Effector memory CD4-positive, alpha-beta T cell (primary cell): Measurements from ENCODE around the gene JPH2.

ENCODE experiments used
- DNase-seq, 3 donors: peaks; one replicate each; pipeline ENCODE4 v3.0.0-alpha.2; 2020
- H3K27ac ChIP-seq: 2 replicates; pipeline ENCODE4 v1.7.0; 2013; ENCODE audit warnings: mild to moderate bottlenecking, low read length, moderate library complexity; ENCODE audit not compliant: insufficient read depth, poor library complexity, severe bottlenecking
- H3K27me3 ChIP-seq: replicated peaks from 2 replicates; pipeline ENCODE4 v1.7.0; 2013; ENCODE audit warnings: mild to moderate bottlenecking, low read length; ENCODE audit not compliant: insufficient read depth, control insufficient read depth, poor library complexity, severe bottlenecking
- H3K36me3 ChIP-seq: 2 replicates; pipeline ENCODE4 v1.7.0; 2013; ENCODE audit warnings: mild to moderate bottlenecking, low read length, moderate library complexity; ENCODE audit not compliant: control insufficient read depth, insufficient read depth
- H3K4me1 ChIP-seq: 2 replicates; pipeline ENCODE4 v1.7.0; 2013; ENCODE audit warnings: low read length, mild to moderate bottlenecking; ENCODE audit not compliant: control insufficient read depth, insufficient read depth, poor library complexity, severe bottlenecking
- H3K4me3 ChIP-seq: 2 replicates; pipeline ENCODE4 v1.7.0; 2013; ENCODE audit warnings: low read length, low read depth, mild to moderate bottlenecking; ENCODE audit not compliant: insufficient read depth, poor library complexity, severe bottlenecking
- H3K9me3 ChIP-seq: 2 replicates; pipeline ENCODE4 v1.7.0; 2013; ENCODE audit warnings: mild to moderate bottlenecking, low read length, moderate library complexity; ENCODE audit not compliant: control insufficient read depth

The JPH2 gene

GRCh38 chr20:44166477-44166876, 20.5 kb downstream of the JPH2 start:
- DNase-seq, result no peak
- Histone ChIP-seq H3K27me3 (peaks cover 3% of the 10 kb centered on the region), H3K36me3 (no peaks in the 10 kb centered on the region), H3K27ac (no peak overlapping the region), H3K4me1 (no peaks in the 10 kb centered on the region), H3K4me3 (no peak overlapping the region), H3K9me3 (no peaks in the 10 kb centered on the region)

- no peaks in the 10 kb centered on the region for H3K9me3 ChIP-seq
- H3K36me3 ChIP-seq, result no peaks in the 10 kb centered on the region
- H3K4me1 ChIP-seq, result no peaks in the 10 kb centered on the region
- H3K27me3 ChIP-seq, result peaks cover 3% of the 10 kb centered on the region
- no peak overlapping the region for H3K4me3 ChIP-seq
- no peak for DNase-seq
- H3K27ac ChIP-seq, result no peak overlapping the region
These were observed 21.0 kb downstream of the JPH2 start for GRCh38 chr20:44166008-44166407.

DNA sequence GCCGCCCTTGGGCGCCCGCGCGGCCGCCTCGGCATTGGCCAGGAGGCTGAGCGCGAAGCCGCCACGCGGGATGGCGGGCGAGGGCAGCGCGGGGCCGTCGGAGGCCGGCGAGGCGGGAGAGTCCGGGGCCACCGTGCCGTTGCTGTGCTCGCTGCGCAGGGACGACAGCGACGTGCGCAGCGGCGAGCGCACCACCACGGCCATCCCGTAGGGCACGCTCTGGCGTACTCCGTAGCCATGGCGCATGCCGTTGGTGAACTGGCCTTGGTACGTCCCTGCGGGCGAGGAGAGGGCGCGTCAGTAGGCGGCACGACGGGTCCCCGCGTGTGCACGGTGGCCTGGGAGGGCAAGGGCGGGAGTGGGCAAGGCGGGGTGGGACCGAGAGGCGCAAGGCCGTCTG, 26.9 kb downstream of the JPH2 start:
- no peak overlapping the region for H3K4me3 ChIP-seq
- DNase-seq, result no peak
- H3K4me1 ChIP-seq, result no peaks in the 10 kb centered on the region
- H3K9me3 ChIP-seq, result no peaks in the 10 kb centered on the region
- no peaks in the 10 kb centered on the region for H3K27me3 ChIP-seq
- no peak overlapping the region for H3K27ac ChIP-seq
- H3K36me3 ChIP-seq, result no peaks in the 10 kb centered on the region

DNA sequence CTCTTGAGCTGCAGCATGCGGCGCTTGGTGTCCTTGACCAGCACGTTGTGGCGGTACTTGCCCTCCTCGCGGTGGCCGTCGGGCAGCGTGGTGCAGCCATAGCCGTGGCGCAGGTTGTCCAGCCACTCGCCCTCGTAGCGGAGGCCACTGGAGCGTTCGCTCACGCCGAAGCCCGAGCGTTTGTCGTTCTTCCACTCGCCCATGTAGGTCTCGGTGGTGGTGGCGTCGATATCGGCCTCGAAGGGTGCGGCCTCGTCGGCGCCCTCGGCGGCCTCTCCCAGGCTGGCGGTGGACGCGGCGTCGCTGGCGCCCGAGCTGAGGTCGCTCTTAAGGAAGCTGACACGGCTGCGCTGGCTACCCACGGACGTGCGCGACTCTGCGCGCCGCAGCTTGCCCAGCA, 27.3 kb downstream of the JPH2 start:
- H3K4me1 ChIP-seq, result no peaks in the 10 kb centered on the region
- no peaks in the 10 kb centered on the region for H3K27me3 ChIP-seq
- H3K9me3 ChIP-seq, result no peaks in the 10 kb centered on the region
- no peak overlapping the region for H3K4me3 ChIP-seq
- H3K27ac ChIP-seq, result no peak overlapping the region
- no peak for DNase-seq
- H3K36me3 ChIP-seq, result no peaks in the 10 kb centered on the region

GRCh38 chr20:44159125-44159524, 27.9 kb downstream of the JPH2 start:
- no peak overlapping the region for H3K4me3 ChIP-seq
- no peaks in the 10 kb centered on the region for H3K27me3 ChIP-seq
- H3K36me3 ChIP-seq, result no peaks in the 10 kb centered on the region
- DNase-seq, result no peak
- no peaks in the 10 kb centered on the region for H3K9me3 ChIP-seq
- no peak overlapping the region for H3K27ac ChIP-seq
- H3K4me1 ChIP-seq, result no peaks in the 10 kb centered on the region

DNA sequence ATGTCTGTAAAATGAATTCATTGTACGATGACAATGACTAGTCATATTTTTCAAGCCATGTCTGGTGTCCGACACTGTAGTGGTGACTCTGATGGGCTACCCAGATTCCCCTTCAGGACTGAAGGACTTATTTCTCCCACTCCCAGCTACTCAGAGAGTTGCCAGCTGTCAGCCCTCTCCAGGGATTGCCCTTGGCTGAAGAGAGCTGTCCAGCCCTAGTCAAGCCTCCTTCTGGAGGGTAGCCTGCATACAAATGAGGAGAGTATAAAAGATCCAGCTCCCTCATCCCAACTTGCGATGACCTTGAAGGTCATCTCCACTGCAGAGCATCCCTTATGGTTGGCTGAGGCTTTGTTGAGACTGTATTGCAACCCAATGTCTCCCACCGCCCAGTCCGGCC, 29.9 kb downstream of the JPH2 start:
- Histone ChIP-seq H3K27ac (no peak overlapping the region), H3K27me3 (no peaks in the 10 kb centered on the region), H3K36me3 (no peaks in the 10 kb centered on the region), H3K4me1 (peaks cover 4% of the 10 kb centered on the region), H3K9me3 (no peaks in the 10 kb centered on the region), H3K4me3 (no peak overlapping the region)
- no peak for DNase-seq

GRCh38 chr20:44154521-44155001, 32.4 kb downstream of the JPH2 start:
- Histone ChIP-seq H3K27ac (no peak overlapping the region), H3K4me3 (no peak overlapping the region), H3K36me3 (no peaks in the 10 kb centered on the region), H3K27me3 (no peaks in the 10 kb centered on the region), H3K4me1 (peaks cover 4% of the 10 kb centered on the region), H3K9me3 (no peaks in the 10 kb centered on the region)
- no peak for DNase-seq

DNA sequence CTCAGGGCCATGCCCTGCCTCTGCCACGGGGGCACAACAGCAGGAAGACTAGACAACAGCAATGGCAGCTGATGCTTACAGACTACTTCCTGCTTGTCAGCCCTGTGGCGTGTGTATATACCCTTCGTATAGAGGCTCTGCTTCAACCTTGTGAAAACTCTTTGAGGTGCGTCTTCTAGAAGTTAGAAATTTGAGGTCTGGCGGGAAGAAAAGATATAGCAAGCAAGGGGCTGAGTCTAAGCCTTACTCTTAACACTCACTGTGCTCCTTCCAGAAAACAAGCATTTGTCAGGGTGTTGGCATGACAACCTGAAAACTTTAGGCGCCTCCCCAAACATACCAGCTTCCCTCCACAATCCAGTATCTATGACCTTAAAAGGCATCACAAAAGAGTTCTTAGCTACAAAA, 33.3 kb downstream of the JPH2 start:
- Histone ChIP-seq H3K27me3 (no peaks in the 10 kb centered on the region), H3K9me3 (no peaks in the 10 kb centered on the region), H3K4me3 (no peak overlapping the region), H3K4me1 (peaks cover 4% of the 10 kb centered on the region), H3K27ac (peak overlapping the region; percentile 63), H3K36me3 (no peaks in the 10 kb centered on the region)
- peak in 1 of 3 donors; percentile 20 for DNase-seq

DNA sequence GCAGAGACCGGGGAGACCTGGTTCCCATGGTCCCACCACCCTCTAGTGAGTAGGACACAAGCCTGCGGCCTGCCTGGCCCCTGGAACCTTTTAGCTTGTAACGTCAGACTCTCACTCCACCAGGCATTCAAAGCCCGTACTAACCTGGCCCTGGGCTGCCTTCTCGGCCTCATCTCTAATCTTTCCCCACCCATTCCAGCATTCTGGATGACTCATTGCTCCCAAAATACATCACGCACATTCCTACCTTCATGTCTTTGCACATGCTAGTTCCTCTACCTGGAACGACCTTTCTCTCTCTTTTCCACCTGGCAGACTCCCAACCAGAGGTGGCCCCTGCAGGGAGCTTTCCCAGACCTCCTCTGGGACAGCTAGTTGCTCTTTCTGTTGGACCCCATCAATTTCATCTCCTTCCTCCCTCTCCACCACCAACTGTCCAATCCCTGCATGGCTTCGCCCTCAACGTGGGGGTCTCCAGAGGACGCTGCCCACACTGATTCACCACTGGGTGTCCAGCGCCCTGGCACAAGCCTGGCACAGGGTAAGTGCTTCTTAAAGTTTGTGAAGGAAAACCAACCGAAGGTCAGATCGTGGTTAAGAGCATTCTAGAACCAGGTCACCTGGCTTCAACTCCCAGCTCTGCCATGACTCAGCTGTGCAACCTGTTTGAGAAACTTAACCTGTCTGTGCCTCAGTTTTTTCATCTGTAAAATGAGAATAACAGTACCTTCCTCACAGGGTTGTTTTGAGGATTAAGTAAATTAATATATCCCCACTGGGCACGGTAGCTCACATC, 35.2 kb downstream of the JPH2 start:
- peaks cover 4% of the 10 kb centered on the region for H3K4me1 ChIP-seq
- no peaks in the 10 kb centered on the region for H3K27me3 ChIP-seq
- no peaks in the 10 kb centered on the region for H3K36me3 ChIP-seq
- H3K27ac ChIP-seq, result no peak overlapping the region
- H3K4me3 ChIP-seq, result no peak overlapping the region
- DNase-seq, result no peak
- no peaks in the 10 kb centered on the region for H3K9me3 ChIP-seq

- Histone ChIP-seq H3K9me3 (no peaks in the 10 kb centered on the region), H3K27me3 (no peaks in the 10 kb centered on the region), H3K4me3 (no peak overlapping the region), H3K36me3 (no peaks in the 10 kb centered on the region), H3K4me1 (no peaks in the 10 kb centered on the region), H3K27ac (no peak overlapping the region)
- no peak for DNase-seq
These were observed 40.7 kb downstream of the JPH2 start for GRCh38 chr20:44146272-44146671.
